ENCODE data around the gene ADM.
"Not testable (repeated sequence)": the region's sequence is repeated elsewhere in the genome, so short reads cannot be mapped to it uniquely, and the experiment has no call there.

Gene ADM, protein sequence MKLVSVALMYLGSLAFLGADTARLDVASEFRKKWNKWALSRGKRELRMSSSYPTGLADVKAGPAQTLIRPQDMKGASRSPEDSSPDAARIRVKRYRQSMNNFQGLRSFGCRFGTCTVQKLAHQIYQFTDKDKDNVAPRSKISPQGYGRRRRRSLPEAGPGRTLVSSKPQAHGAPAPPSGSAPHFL

DNA sequence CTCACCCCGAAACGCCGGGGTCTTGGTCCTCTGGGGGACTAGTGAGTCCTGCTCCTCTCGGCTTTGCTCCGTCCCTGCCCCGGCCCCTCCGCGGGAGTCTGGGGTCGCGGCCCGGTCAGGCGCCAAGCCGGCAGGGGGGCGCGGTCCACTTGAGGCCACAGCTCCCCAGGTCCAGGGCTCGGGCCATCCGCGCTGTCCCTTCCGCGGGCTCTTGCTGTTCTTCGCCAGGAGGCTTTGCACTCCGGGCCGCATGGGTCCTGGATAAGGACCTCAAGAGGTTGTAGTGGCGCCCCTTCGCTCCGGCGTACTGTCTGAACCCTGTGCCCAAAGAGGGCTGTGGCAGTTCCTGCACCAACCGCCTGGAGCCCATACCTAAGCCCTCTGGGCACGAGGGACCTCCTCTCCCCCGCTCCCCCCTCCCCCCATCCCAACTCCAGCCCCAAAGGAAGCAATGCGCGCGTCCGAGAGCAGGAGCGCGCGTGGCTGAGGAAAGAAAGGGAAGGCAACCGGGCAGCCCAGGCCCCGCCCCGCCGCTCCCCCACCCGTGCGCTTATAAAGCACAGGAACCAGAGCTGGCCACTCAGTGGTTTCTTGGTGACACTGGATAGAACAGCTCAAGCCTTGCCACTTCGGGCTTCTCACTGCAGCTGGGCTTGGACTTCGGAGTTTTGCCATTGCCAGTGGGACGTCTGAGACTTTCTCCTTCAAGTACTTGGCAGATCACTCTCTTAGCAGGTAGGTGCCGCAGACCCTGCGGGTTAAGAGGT, at the start of gene ADM:
TSS of gene ADM (plus strand) at position 579 of the 767 bp plus-strand sequence. CDS start 628 bp downstream, outside the sequence.
- Mint-ChIP-seq H3K4me3 (peak within 1 kb of the TSS; percentile 99), H3K36me3 (ENCODE audit: low read depth) (peaks cover 2% of the 10 kb centered on the region), H3K27me3 (ENCODE audit: low read depth) (peaks cover 74% of the 10 kb centered on the region), H3K27ac (peak within 1 kb of the TSS; percentile 18), H3K9me3 (no peaks in the 10 kb centered on the region), H3K4me1 (ENCODE audit: low read depth) (peaks cover 44% of the 10 kb centered on the region)

- no peaks in the 10 kb centered on the region for H3K27me3 Mint-ChIP-seq (ENCODE audit: low read depth)
- H3K4me1 Mint-ChIP-seq (ENCODE audit: low read depth): no peaks in the 10 kb centered on the region
- no peaks in the 10 kb centered on the region for H3K36me3 Mint-ChIP-seq (ENCODE audit: low read depth)
- H3K4me3 Mint-ChIP-seq: no peak overlapping the region
- no peak overlapping the region for H3K27ac Mint-ChIP-seq
- H3K9me3 Mint-ChIP-seq: no peaks in the 10 kb centered on the region
These were observed 49.3 kb upstream of the ADM start for GRCh38 chr11:10255388-10256125.

DNA sequence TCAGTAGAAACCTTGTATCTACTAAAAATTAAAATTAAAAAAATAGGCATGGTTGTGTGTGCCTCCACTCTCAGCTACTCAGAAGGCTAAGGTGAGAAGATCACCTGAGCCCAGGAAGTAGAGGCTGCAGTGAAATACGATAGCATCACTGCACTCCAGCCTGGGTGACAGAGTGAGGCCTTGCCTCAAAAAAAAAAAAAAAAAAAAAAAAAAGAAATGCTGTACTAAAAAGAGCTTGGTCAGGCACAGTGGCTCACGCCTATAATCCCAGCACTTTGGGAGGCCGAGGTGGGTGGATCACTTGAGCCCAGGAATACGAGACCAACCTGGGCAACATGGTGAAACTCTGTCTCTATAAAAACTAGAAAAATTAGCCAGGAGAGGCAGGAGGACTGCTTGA, 47.4 kb upstream of the ADM start:
- H3K4me3 Mint-ChIP-seq: no peak overlapping the region
- H3K9me3 Mint-ChIP-seq: no peaks in the 10 kb centered on the region
- no peaks in the 10 kb centered on the region for H3K27me3 Mint-ChIP-seq (ENCODE audit: low read depth)
- H3K4me1 Mint-ChIP-seq (ENCODE audit: low read depth): no peaks in the 10 kb centered on the region
- H3K36me3 Mint-ChIP-seq (ENCODE audit: low read depth): no peaks in the 10 kb centered on the region
- H3K27ac Mint-ChIP-seq: no peak overlapping the region

DNA sequence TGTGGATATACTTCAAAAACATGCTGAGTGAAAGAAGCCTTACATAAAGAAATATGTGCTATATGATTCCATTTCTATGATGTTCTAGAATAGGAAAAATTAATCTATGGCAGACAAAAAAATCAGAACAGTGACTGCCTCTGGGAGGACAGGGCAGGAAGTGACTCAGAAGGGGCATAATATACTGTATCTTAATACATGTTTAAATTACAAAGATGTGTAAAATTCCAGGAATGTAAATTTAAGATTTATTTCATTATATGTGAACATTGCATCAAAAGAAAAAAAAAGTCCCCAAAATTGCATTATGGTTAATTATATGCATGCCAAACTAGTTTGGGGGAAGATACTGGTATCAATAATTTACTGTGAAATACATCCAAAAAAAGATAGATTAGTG, 43.1 kb upstream of the ADM start:
- H3K36me3 Mint-ChIP-seq (ENCODE audit: low read depth): no peaks in the 10 kb centered on the region
- no peaks in the 10 kb centered on the region for H3K9me3 Mint-ChIP-seq
- H3K4me3 Mint-ChIP-seq: no peak overlapping the region
- no peaks in the 10 kb centered on the region for H3K27me3 Mint-ChIP-seq (ENCODE audit: low read depth)
- H3K27ac Mint-ChIP-seq: no peak overlapping the region
- H3K4me1 Mint-ChIP-seq (ENCODE audit: low read depth): no peaks in the 10 kb centered on the region

- no peak overlapping the region for H3K27ac Mint-ChIP-seq
- H3K27me3 Mint-ChIP-seq (ENCODE audit: low read depth): peaks cover under 1% of the 10 kb centered on the region
- no peaks in the 10 kb centered on the region for H3K9me3 Mint-ChIP-seq
- no peak overlapping the region for H3K4me3 Mint-ChIP-seq
- no peaks in the 10 kb centered on the region for H3K36me3 Mint-ChIP-seq (ENCODE audit: low read depth)
- no peaks in the 10 kb centered on the region for H3K4me1 Mint-ChIP-seq (ENCODE audit: low read depth)
These were observed 40.9 kb upstream of the ADM start for GRCh38 chr11:10263929-10264328.

GRCh38 chr11:10264716-10265115, 40.2 kb upstream of the ADM start:
- not testable (repeated sequence) for H3K36me3 Mint-ChIP-seq (ENCODE audit: low read depth); H3K9me3 Mint-ChIP-seq; H3K4me1 Mint-ChIP-seq (ENCODE audit: low read depth); H3K27me3 Mint-ChIP-seq (ENCODE audit: low read depth); H3K4me3 Mint-ChIP-seq; H3K27ac Mint-ChIP-seq

- Mint-ChIP-seq H3K36me3 (ENCODE audit: low read depth) (no peaks in the 10 kb centered on the region), H3K4me3 (no peak overlapping the region), H3K9me3 (no peaks in the 10 kb centered on the region), H3K4me1 (ENCODE audit: low read depth) (no peaks in the 10 kb centered on the region), H3K27me3 (ENCODE audit: low read depth) (peaks cover 5% of the 10 kb centered on the region), H3K27ac (no peak overlapping the region)
These were observed 38.9 kb upstream of the ADM start for GRCh38 chr11:10265936-10266335.

DNA sequence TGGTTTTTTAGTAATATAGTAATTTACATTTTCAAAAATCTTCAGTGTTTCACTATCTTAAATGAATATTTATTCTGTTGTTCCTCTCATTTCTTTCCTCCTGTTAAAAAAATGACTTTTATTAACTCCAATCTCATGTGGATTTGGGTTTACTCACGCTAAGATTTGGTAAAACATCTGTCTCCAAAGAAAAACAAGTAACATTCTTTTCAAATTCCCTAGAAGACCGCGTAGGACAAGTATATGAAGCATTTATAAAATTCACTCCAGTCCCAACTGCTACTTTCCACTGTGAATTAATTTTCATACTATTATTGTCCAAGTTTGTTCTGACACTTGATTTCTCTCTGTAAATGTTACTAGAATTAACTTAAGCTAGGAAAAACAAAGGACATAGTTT, 37.1 kb upstream of the ADM start:
- H3K36me3 Mint-ChIP-seq (ENCODE audit: low read depth): no peaks in the 10 kb centered on the region
- no peaks in the 10 kb centered on the region for H3K9me3 Mint-ChIP-seq
- H3K4me3 Mint-ChIP-seq: no peak overlapping the region
- H3K4me1 Mint-ChIP-seq (ENCODE audit: low read depth): no peaks in the 10 kb centered on the region
- peaks cover 5% of the 10 kb centered on the region for H3K27me3 Mint-ChIP-seq (ENCODE audit: low read depth)
- H3K27ac Mint-ChIP-seq: no peak overlapping the region

DNA sequence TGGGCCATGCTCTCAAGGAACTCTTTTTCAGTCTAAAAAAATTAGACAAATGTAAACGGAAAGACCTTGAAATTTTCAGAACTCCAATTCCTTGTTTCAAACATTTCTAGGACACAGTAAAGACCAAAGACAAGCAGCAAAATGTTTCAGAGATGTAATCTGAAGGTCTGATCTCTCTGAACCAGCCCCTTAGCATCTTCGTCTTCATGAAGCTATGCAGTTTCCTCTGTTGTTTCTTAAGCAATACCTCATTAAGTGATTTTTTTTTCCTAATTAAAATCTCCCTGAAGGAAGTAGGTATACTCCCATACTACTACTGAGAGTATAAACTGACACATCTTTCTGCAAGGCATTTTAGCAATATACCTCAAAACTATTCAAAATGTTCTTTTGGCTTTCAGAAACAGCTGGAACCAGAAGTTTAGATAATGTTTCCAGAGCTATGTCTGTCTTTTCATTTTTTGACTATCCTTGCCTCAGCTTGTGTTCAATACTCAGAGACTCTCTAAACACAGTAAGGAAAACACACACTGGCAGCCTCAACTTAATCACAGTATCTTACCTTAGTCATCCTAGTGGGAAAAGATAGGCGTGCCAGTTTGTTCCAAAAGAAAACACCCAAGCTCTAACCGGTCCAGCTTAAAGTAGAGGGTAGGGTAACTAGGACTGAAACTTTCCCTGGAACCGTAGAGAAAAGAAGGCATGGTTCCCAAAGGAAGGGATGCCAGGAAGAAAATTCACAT, 36.0 kb upstream of the ADM start:
- no peaks in the 10 kb centered on the region for H3K4me1 Mint-ChIP-seq (ENCODE audit: low read depth)
- no peaks in the 10 kb centered on the region for H3K36me3 Mint-ChIP-seq (ENCODE audit: low read depth)
- peaks cover 5% of the 10 kb centered on the region for H3K27me3 Mint-ChIP-seq (ENCODE audit: low read depth)
- H3K9me3 Mint-ChIP-seq: no peaks in the 10 kb centered on the region
- H3K4me3 Mint-ChIP-seq: no peak overlapping the region
- H3K27ac Mint-ChIP-seq: no peak overlapping the region

GRCh38 chr11:10272132-10272531, 32.7 kb upstream of the ADM start:
- Mint-ChIP-seq H3K4me1 (ENCODE audit: low read depth) (no peaks in the 10 kb centered on the region), H3K27me3 (ENCODE audit: low read depth) (peaks cover 5% of the 10 kb centered on the region), H3K36me3 (ENCODE audit: low read depth) (no peaks in the 10 kb centered on the region), H3K9me3 (no peaks in the 10 kb centered on the region), H3K4me3 (no peak overlapping the region), H3K27ac (no peak overlapping the region)

GRCh38 chr11:10273738-10274137, 31.1 kb upstream of the ADM start:
- H3K9me3 Mint-ChIP-seq: no peaks in the 10 kb centered on the region
- peaks cover 5% of the 10 kb centered on the region for H3K27me3 Mint-ChIP-seq (ENCODE audit: low read depth)
- H3K27ac Mint-ChIP-seq: no peak overlapping the region
- no peaks in the 10 kb centered on the region for H3K36me3 Mint-ChIP-seq (ENCODE audit: low read depth)
- no peak overlapping the region for H3K4me3 Mint-ChIP-seq
- no peaks in the 10 kb centered on the region for H3K4me1 Mint-ChIP-seq (ENCODE audit: low read depth)

- H3K27ac Mint-ChIP-seq: no peak overlapping the region
- H3K4me3 Mint-ChIP-seq: no peak overlapping the region
- no peaks in the 10 kb centered on the region for H3K9me3 Mint-ChIP-seq
- H3K4me1 Mint-ChIP-seq (ENCODE audit: low read depth): no peaks in the 10 kb centered on the region
- H3K27me3 Mint-ChIP-seq (ENCODE audit: low read depth): no peaks in the 10 kb centered on the region
- H3K36me3 Mint-ChIP-seq (ENCODE audit: low read depth): no peaks in the 10 kb centered on the region
These were observed 30.1 kb upstream of the ADM start for GRCh38 chr11:10274726-10275125.

- no peaks in the 10 kb centered on the region for H3K4me1 Mint-ChIP-seq (ENCODE audit: low read depth)
- peaks cover 4% of the 10 kb centered on the region for H3K27me3 Mint-ChIP-seq (ENCODE audit: low read depth)
- no peaks in the 10 kb centered on the region for H3K9me3 Mint-ChIP-seq
- H3K36me3 Mint-ChIP-seq (ENCODE audit: low read depth): no peaks in the 10 kb centered on the region
- H3K27ac Mint-ChIP-seq: no peak overlapping the region
- H3K4me3 Mint-ChIP-seq: no peak overlapping the region
These were observed 29.2 kb upstream of the ADM start for GRCh38 chr11:10275714-10276113.

- H3K9me3 Mint-ChIP-seq: no peaks in the 10 kb centered on the region
- peaks cover 14% of the 10 kb centered on the region for H3K27me3 Mint-ChIP-seq (ENCODE audit: low read depth)
- no peaks in the 10 kb centered on the region for H3K36me3 Mint-ChIP-seq (ENCODE audit: low read depth)
- no peak overlapping the region for H3K27ac Mint-ChIP-seq
- H3K4me1 Mint-ChIP-seq (ENCODE audit: low read depth): peaks cover 7% of the 10 kb centered on the region
- H3K4me3 Mint-ChIP-seq: no peak overlapping the region
These were observed 22.8 kb upstream of the ADM start for GRCh38 chr11:10282117-10282516.
